HG02610 (cell line): ENCODE results near the gene PIP5KL1.

Source experiments
- ATAC-seq: cut with Tn5 transposase; IDR thresholded peaks from one replicate; pipeline ENCODE4 v1.9.1; 2021; ENCODE audit warnings: mild to moderate bottlenecking, moderate library complexity; ENCODE audit not compliant: unreplicated experiment

PIP5KL1 gene

GRCh38 chr9:127968700-127969383, 38.3 kb upstream of the PIP5KL1 start:
- ATAC-seq: no peak

- ATAC-seq: no peak
Measured at GRCh38 chr9:127968042-127968441, 37.5 kb upstream of the PIP5KL1 start.

GRCh38 chr9:127967151-127967809, 36.7 kb upstream of the PIP5KL1 start:
- no peak for ATAC-seq

- no peak for ATAC-seq
Measured at GRCh38 chr9:127966416-127967150, 36.0 kb upstream of the PIP5KL1 start.

- ATAC-seq: no peak
Measured at GRCh38 chr9:127965953-127966352, 35.4 kb upstream of the PIP5KL1 start.

- ATAC-seq: no peak
Measured at GRCh38 chr9:127963359-127964064, 32.9 kb upstream of the PIP5KL1 start.

- no peak for ATAC-seq
Measured at GRCh38 chr9:127963041-127963358, 32.4 kb upstream of the PIP5KL1 start.

- ATAC-seq: no peak
Measured at GRCh38 chr9:127962278-127962677, 31.7 kb upstream of the PIP5KL1 start.

- ATAC-seq: no peak
Measured at GRCh38 chr9:127961613-127962155, 31.1 kb upstream of the PIP5KL1 start.

- ATAC-seq: no peak
Measured at GRCh38 chr9:127961155-127961490, 30.5 kb upstream of the PIP5KL1 start.

- ATAC-seq: no peak
Measured at GRCh38 chr9:127960410-127961154, 30.0 kb upstream of the PIP5KL1 start.

GRCh38 chr9:127959841-127960409, 29.3 kb upstream of the PIP5KL1 start:
- no peak for ATAC-seq

GRCh38 chr9:127959398-127959797, 28.8 kb upstream of the PIP5KL1 start:
- ATAC-seq: no peak

- no peak for ATAC-seq
Measured at GRCh38 chr9:127958728-127959127, 28.2 kb upstream of the PIP5KL1 start.

- ATAC-seq: peak; percentile 51
Measured at GRCh38 chr9:127955294-127956015, 24.9 kb upstream of the PIP5KL1 start.

GRCh38 chr9:127954831-127955293, 24.3 kb upstream of the PIP5KL1 start:
- no peak for ATAC-seq

GRCh38 chr9:127953768-127954505, 23.4 kb upstream of the PIP5KL1 start:
- ATAC-seq: no peak

GRCh38 chr9:127953154-127953553, 22.6 kb upstream of the PIP5KL1 start:
- ATAC-seq: no peak
